H9 (cell line): Measurements from ENCODE around the gene ZNF569. TPM values are rescaled to one million over a fixed set of nuclear protein-coding genes. Genes with fewer than 3 reads are reported as not detected.

Experiments
- DNase-seq: peaks from one replicate; pipeline ENCODE4 v3.0.0-alpha.2; 2017
- H2AFZ ChIP-seq: one replicate; pipeline ENCODE4 v1.6.1; 2013; ENCODE audit warnings: mild to moderate bottlenecking, low read length, control low read depth, moderate library complexity
- H2AK5ac ChIP-seq: 2 replicates; pipeline ENCODE4 v1.6.1; 2013; ENCODE audit warnings: low read length, control low read depth, mixed read lengths; ENCODE audit not compliant: insufficient read length
- H2BK120ac ChIP-seq: one replicate; pipeline ENCODE4 v1.6.1; 2013; ENCODE audit warnings: low read depth, mild to moderate bottlenecking, low read length, control low read depth, inconsistent platforms; ENCODE audit not compliant: poor library complexity, severe bottlenecking
- H2BK12ac ChIP-seq: 2 replicates; pipeline ENCODE4 v1.6.1; 2013; ENCODE audit warnings: low read length, control low read depth, mixed read lengths, low read depth; ENCODE audit not compliant: insufficient read length
- H2BK15ac ChIP-seq: 2 replicates; pipeline ENCODE4 v1.6.1; 2013; ENCODE audit warnings: low read depth, low read length, control low read depth
- H2BK20ac ChIP-seq: one replicate; pipeline ENCODE4 v1.6.1; 2013; ENCODE audit warnings: low read depth, mild to moderate bottlenecking, low read length, control low read depth, inconsistent platforms; ENCODE audit not compliant: poor library complexity, severe bottlenecking
- H2BK5ac ChIP-seq: 2 replicates; pipeline ENCODE4 v1.6.1; 2013; ENCODE audit warnings: low read length, control low read depth, mixed read lengths; ENCODE audit not compliant: insufficient read length
- H3K14ac ChIP-seq: 2 replicates; pipeline ENCODE4 v1.6.1; 2013; ENCODE audit warnings: low read length, control low read depth; ENCODE audit not compliant: insufficient read depth
- H3K18ac ChIP-seq: 2 replicates; pipeline ENCODE4 v1.6.1; 2013; ENCODE audit warnings: low read depth, mild to moderate bottlenecking, mixed read lengths, low read length, control low read depth; ENCODE audit not compliant: insufficient read length
- H3K23ac ChIP-seq: 2 replicates; pipeline ENCODE4 v1.6.1; 2013; ENCODE audit warnings: low read length, control low read depth, mixed read lengths, low read depth; ENCODE audit not compliant: insufficient read length
- H3K23me2 ChIP-seq: 2 replicates; pipeline ENCODE4 v1.6.1; 2013; ENCODE audit warnings: low read depth, mild to moderate bottlenecking, mixed read lengths, low read length, control low read depth; ENCODE audit not compliant: insufficient read length, poor library complexity, severe bottlenecking
- H3K27ac ChIP-seq: 2 replicates; pipeline ENCODE4 v1.5.1; 2013; ENCODE audit warnings: low read length, control low read depth, mixed read lengths, low read depth; ENCODE audit not compliant: insufficient read length
- H3K27me3 ChIP-seq: 2 replicates; pipeline ENCODE4 v1.6.1; 2013; ENCODE audit warnings: low read length, control low read depth, inconsistent platforms; ENCODE audit not compliant: insufficient read depth
- H3K4ac ChIP-seq: 2 replicates; pipeline ENCODE4 v1.6.1; 2013; ENCODE audit warnings: low read depth, mild to moderate bottlenecking, control low read depth, inconsistent platforms, low read length, moderate library complexity
- H3K4me1 ChIP-seq: 2 replicates; pipeline ENCODE4 v1.6.1; 2013; ENCODE audit warnings: low read length, control low read depth, inconsistent platforms; ENCODE audit not compliant: insufficient read depth
- H3K4me2 ChIP-seq: 2 replicates; pipeline ENCODE4 v1.6.1; 2013; ENCODE audit warnings: low read length, control low read depth, mixed read lengths; ENCODE audit not compliant: insufficient read length, insufficient read depth
- H3K56ac ChIP-seq: 2 replicates; pipeline ENCODE4 v1.6.1; 2013; ENCODE audit warnings: low read depth, mild to moderate bottlenecking, mixed read lengths, low read length, control low read depth; ENCODE audit not compliant: insufficient read length
- H3K79me1 ChIP-seq: 2 replicates; pipeline ENCODE4 v1.6.1; 2013; ENCODE audit warnings: low read depth, mild to moderate bottlenecking, moderate library complexity, low read length, control low read depth, inconsistent platforms; ENCODE audit not compliant: insufficient read depth, poor library complexity, severe bottlenecking
- H3K79me2 ChIP-seq: 2 replicates; pipeline ENCODE4 v1.6.1; 2013; ENCODE audit warnings: low read length, control low read depth, inconsistent platforms; ENCODE audit not compliant: insufficient read depth
- H3K9ac ChIP-seq: 2 replicates; pipeline ENCODE4 v1.6.1; 2013; ENCODE audit warnings: low read length, control low read depth, mixed read lengths; ENCODE audit not compliant: insufficient read length; ENCODE audit errors: extremely low read depth
- H3K9me3 ChIP-seq: one replicate; pipeline ENCODE4 v1.6.1; 2013; ENCODE audit warnings: low read depth, low read length, inconsistent platforms; ENCODE audit not compliant: control insufficient read depth
- H3T11ph ChIP-seq: one replicate; pipeline ENCODE4 v1.6.1; 2013; ENCODE audit warnings: mild to moderate bottlenecking, low read length, control low read depth, inconsistent platforms
- H4K20me1 ChIP-seq: one replicate; pipeline ENCODE4 v1.6.1; 2013; ENCODE audit not compliant: control insufficient read depth, insufficient read length, insufficient read depth
- H4K5ac ChIP-seq: 2 replicates; pipeline ENCODE4 v1.6.1; 2013; ENCODE audit warnings: low read depth, mild to moderate bottlenecking, mixed read lengths, low read length, control low read depth; ENCODE audit not compliant: insufficient read length
- H4K8ac ChIP-seq: replicated peaks from 2 replicates; pipeline ENCODE4 v1.6.1; 2013; ENCODE audit warnings: low read length, control low read depth, mixed read lengths, low read depth; ENCODE audit not compliant: insufficient read length
- H4K91ac ChIP-seq: 2 replicates; pipeline ENCODE4 v1.6.1; 2013; ENCODE audit warnings: low read depth, mild to moderate bottlenecking, moderate library complexity, mixed read lengths, low read length, control low read depth; ENCODE audit not compliant: insufficient read length
- H3K27ac Mint-ChIP-seq, 3 experiments: 2 replicates in 2 of 3; 3 replicates in 1 of 3; pipeline ENCODE4 v1.8.0; 2020 to 2021; ENCODE audit warnings: mixed read lengths in 3 of 3, mild to moderate bottlenecking in 1 of 3, moderate library complexity in 1 of 3
- H3K27me3 Mint-ChIP-seq: 2 replicates; pipeline ENCODE4 v1.8.0; 2021; ENCODE audit warnings: low read depth, mild to moderate bottlenecking, moderate library complexity, mixed read lengths
- H3K36me3 Mint-ChIP-seq, 3 experiments: 2 replicates in 2 of 3; 3 replicates in 1 of 3; pipeline ENCODE4 v1.8.0; 2020 to 2021; ENCODE audit warnings: low read depth in 3 of 3, mixed read lengths in 3 of 3; ENCODE audit not compliant: insufficient read depth in 1 of 3
- H3K4me1 Mint-ChIP-seq, 2 experiments: 2 replicates each; pipeline ENCODE4 v1.8.0; 2020; ENCODE audit warnings: mixed read lengths in 2 of 2
- H3K4me3 Mint-ChIP-seq, 2 experiments: 2 replicates in 1 of 2; 3 replicates in 1 of 2; pipeline ENCODE4 v1.8.0; 2020 to 2021; ENCODE audit warnings: mild to moderate bottlenecking in 2 of 2, mixed read lengths in 2 of 2, moderate library complexity in 1 of 2
- H3K9me3 Mint-ChIP-seq, 2 experiments: 2 replicates in 1 of 2; 3 replicates in 1 of 2; pipeline ENCODE4 v1.8.0; 2020; ENCODE audit warnings: mild to moderate bottlenecking in 2 of 2, mixed read lengths in 2 of 2, moderate library complexity in 1 of 2
- WGBS: extraction: QIAGEN DNeasy Blood & Tissue Kit; methylation state at CpG from one replicate; pipeline ENCODE4 v1.1.7; 2013; ENCODE audit warnings: missing lambda C conversion rate, low lambda C conversion rate, mixed read lengths; ENCODE audit not compliant: insufficient read length; ENCODE audit errors: extremely low coverage; 5-methylcytosine and 5-hydroxymethylcytosine counted together
- total RNA-seq: library from RNA; stranded (reverse); gene quantifications from 2 replicates; pipeline ENCODE4 v1.2.1, GENCODE V29; 2021
- TF ChIP-seq, protein P1 (sequence below): fragments of 200-600 bp; sonication (generic); conservative IDR thresholded peaks from 3 replicates; pipeline ENCODE4 v1.8.0; 2021; ENCODE audit warnings: antibody characterized with exemption, mild to moderate bottlenecking

The ZNF569 gene
- total RNA-seq, 1 experiment from 2014 or later = 14.2 TPM

GRCh38 chr19:37468961-37469777 is 1.9 kb upstream of the ZNF569 start, which contains the start of gene ZNF570:
TSS of gene ZNF570 (plus strand) at chr19:37469356. CDS start at chr19:37470355, 999 bp downstream.
- peak; percentile 87 for DNase-seq
- peaks cover 0 to 15% of the 10 kb centered on the region in 2 experiments for H3K9me3 Mint-ChIP-seq
- Histone ChIP-seq H3K27me3 (no peaks in the 10 kb centered on the region), H3K4me1 (no peaks in the 10 kb centered on the region), H3K79me1 (no peaks in the 10 kb centered on the region), H3K56ac (no peak within 1 kb of the TSS), H3K9me3 (no peaks in the 10 kb centered on the region), H3K23ac (no peak within 1 kb of the TSS), H2BK12ac (no peak within 1 kb of the TSS), H2BK20ac (no peak within 1 kb of the TSS), H2BK120ac (no peak within 1 kb of the TSS), H3T11ph (no peak within 1 kb of the TSS), H2AFZ (peak within 1 kb of the TSS; percentile 84), H3K4ac (no peak within 1 kb of the TSS), H4K5ac (peak within 1 kb of the TSS; percentile 44), H3K18ac (peak within 1 kb of the TSS; percentile 61), H4K20me1 (no peaks in the 10 kb centered on the region), H3K14ac (peak within 1 kb of the TSS; percentile 78), H3K23me2 (peaks cover 16% of the 10 kb centered on the region), H2BK15ac (no peak within 1 kb of the TSS; the same call in 1 of the 2 replicates), H3K79me2 (no peaks in the 10 kb centered on the region), H3K27ac (no peak within 1 kb of the TSS), H4K8ac (peak within 1 kb of the TSS; percentile 79), H3K4me2 (peak within 1 kb of the TSS; percentile 100), H3K9ac (peak within 1 kb of the TSS; percentile 92), H2BK5ac (no peak within 1 kb of the TSS), H2AK5ac (no peak within 1 kb of the TSS), H4K91ac (no peak within 1 kb of the TSS)
- WGBS = no CpG with 5 or more reads among the region's 63 CpGs
- H3K36me3 Mint-ChIP-seq = peaks cover 10 to 14% (median 11%) of the 10 kb centered on the region in 3 experiments
- no peaks in the 10 kb centered on the region for H3K27me3 Mint-ChIP-seq
- peak within 1 kb of the TSS; percentile 97 for H3K4me3 Mint-ChIP-seq
- H3K27ac Mint-ChIP-seq = peak within 1 kb of the TSS in 2 of 3 experiments; percentile 31 to 94; a peak in 3 of 7 replicates
- TF ChIP-seq, protein P1, sequence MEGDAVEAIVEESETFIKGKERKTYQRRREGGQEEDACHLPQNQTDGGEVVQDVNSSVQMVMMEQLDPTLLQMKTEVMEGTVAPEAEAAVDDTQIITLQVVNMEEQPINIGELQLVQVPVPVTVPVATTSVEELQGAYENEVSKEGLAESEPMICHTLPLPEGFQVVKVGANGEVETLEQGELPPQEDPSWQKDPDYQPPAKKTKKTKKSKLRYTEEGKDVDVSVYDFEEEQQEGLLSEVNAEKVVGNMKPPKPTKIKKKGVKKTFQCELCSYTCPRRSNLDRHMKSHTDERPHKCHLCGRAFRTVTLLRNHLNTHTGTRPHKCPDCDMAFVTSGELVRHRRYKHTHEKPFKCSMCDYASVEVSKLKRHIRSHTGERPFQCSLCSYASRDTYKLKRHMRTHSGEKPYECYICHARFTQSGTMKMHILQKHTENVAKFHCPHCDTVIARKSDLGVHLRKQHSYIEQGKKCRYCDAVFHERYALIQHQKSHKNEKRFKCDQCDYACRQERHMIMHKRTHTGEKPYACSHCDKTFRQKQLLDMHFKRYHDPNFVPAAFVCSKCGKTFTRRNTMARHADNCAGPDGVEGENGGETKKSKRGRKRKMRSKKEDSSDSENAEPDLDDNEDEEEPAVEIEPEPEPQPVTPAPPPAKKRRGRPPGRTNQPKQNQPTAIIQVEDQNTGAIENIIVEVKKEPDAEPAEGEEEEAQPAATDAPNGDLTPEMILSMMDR = no peak
- peaks cover 13 to 24% of the 10 kb centered on the region in 2 experiments for H3K4me1 Mint-ChIP-seq
